H1 (cell line): ENCODE data around the gene KCNA5. TPM values are rescaled to one million over a fixed set of nuclear protein-coding genes. Genes with fewer than 3 reads are reported as not detected.

ENCODE experiments used
- CTCF ChIA-PET: fragments of 300-600 bp; sonication (Branson Sonifier 250); formaldehyde crosslinking; loops from one replicate; lab custom pipeline; 2021; ENCODE audit not compliant: partially characterized antibody; lab: Charles Lee
- POLR2A ChIA-PET: fragments of 300-600 bp; sonication (Branson Sonifier 250); formaldehyde crosslinking; loops from one replicate; lab custom pipeline; 2021; ENCODE audit warnings: inconsistent platforms; ENCODE audit not compliant: partially characterized antibody; lab: Charles Lee
- DNase-seq, 2 experiments: peaks; one replicate each; pipeline versions ENCODE4 v3.0.0 to v3.0.0-alpha.2; 2010 to 2022; ENCODE audit warnings: low spot score in 2 of 2, low read depth in 1 of 2, mixed read lengths in 1 of 2
- FAIRE-seq: peaks from 2 replicates; lab custom pipeline; 2011; peaks lifted over from hg19 to GRCh38; lab: Jason Lieb, UNC
- H2AFZ ChIP-seq: 2 replicates; pipeline ENCODE4 v1.8.1; 2012; ENCODE audit warnings: low read length, inconsistent platforms
- H2AK5ac ChIP-seq: 2 replicates; pipeline ENCODE4 v1.6.1; 2013; ENCODE audit warnings: low read depth, low read length
- H2BK120ac ChIP-seq: replicated peaks from 2 replicates; pipeline ENCODE3; 2013; ENCODE audit warnings: low read depth, low read length, inconsistent platforms
- H2BK12ac ChIP-seq: 2 replicates; pipeline ENCODE4 v1.6.1; 2013; ENCODE audit warnings: low read depth, low read length
- H2BK15ac ChIP-seq: 2 replicates; pipeline ENCODE4 v1.6.1; 2013; ENCODE audit warnings: low read length
- H2BK20ac ChIP-seq: 2 replicates; pipeline ENCODE4 v1.6.1; 2013; ENCODE audit warnings: low read length
- H2BK5ac ChIP-seq: 2 replicates; pipeline ENCODE4 v1.6.1; 2013; ENCODE audit warnings: low read depth, low read length
- H3K14ac ChIP-seq: 2 replicates; pipeline ENCODE4 v1.6.1; 2013; ENCODE audit warnings: inconsistent platforms; ENCODE audit not compliant: insufficient read length
- H3K18ac ChIP-seq: 2 replicates; pipeline ENCODE4 v1.6.1; 2013; ENCODE audit warnings: low read length; ENCODE audit errors: extremely low read depth
- H3K23ac ChIP-seq: 2 replicates; pipeline ENCODE4 v1.6.1; 2013; ENCODE audit warnings: inconsistent platforms; ENCODE audit not compliant: insufficient read length
- H3K23me2 ChIP-seq: 2 replicates; pipeline ENCODE4 v1.6.1; 2013; ENCODE audit warnings: low read depth, low read length
- H3K27ac ChIP-seq: 2 replicates; pipeline ENCODE4 v1.6.1; 2011; ENCODE audit warnings: low read depth, low read length, inconsistent platforms
- H3K27me3 ChIP-seq, 4 experiments: replicated peaks in 1 of 4; 1 replicate in 1 of 4; 2 replicates in 3 of 4; pipeline versions ENCODE4 v1.6.1 to v1.8.1; 2011 to 2013; ENCODE audit warnings: low read length in 3 of 4, mild to moderate bottlenecking in 3 of 4, inconsistent platforms in 2 of 4, mixed read lengths in 2 of 4, moderate library complexity in 1 of 4; ENCODE audit not compliant: control insufficient read depth in 3 of 4, insufficient read depth in 3 of 4; ENCODE audit errors: extremely low read depth in 1 of 4
- H3K36me3 ChIP-seq, 4 experiments: 2 replicates each; pipeline versions ENCODE4 v1.6.1 to v1.8.1; 2011 to 2013; ENCODE audit warnings: mild to moderate bottlenecking in 4 of 4, low read length in 3 of 4, moderate library complexity in 2 of 4, control low read depth in 1 of 4, inconsistent platforms in 1 of 4; ENCODE audit not compliant: insufficient read depth in 4 of 4, control insufficient read depth in 2 of 4
- H3K4ac ChIP-seq: replicated peaks from 2 replicates; pipeline ENCODE3; 2013; ENCODE audit warnings: low read length, low read depth, mixed read lengths, inconsistent platforms; ENCODE audit not compliant: insufficient read length
- H3K4me1 ChIP-seq, 4 experiments: replicated peaks in 1 of 4; 1 replicate in 1 of 4; 2 replicates in 3 of 4; pipeline versions ENCODE4 v1.6.1 to v1.8.1; 2011 to 2013; ENCODE audit warnings: low read length in 3 of 4, inconsistent platforms in 2 of 4, mixed read lengths in 1 of 4; ENCODE audit not compliant: insufficient read depth in 4 of 4, control insufficient read depth in 3 of 4
- H3K4me2 ChIP-seq, 2 experiments: 2 replicates each; pipeline versions ENCODE4 v1.6.1 to v1.8.1; 2011 to 2013; ENCODE audit warnings: low read depth in 2 of 2, low read length in 2 of 2, control low read depth in 1 of 2, inconsistent platforms in 1 of 2, mild to moderate bottlenecking in 1 of 2; ENCODE audit not compliant: insufficient read depth in 1 of 2
- H3K4me3 ChIP-seq, 4 experiments: fragments of 200-600, 300-600 bp in 1 of 4; sonication (generic), shearing (Covaris generic), sonication (Bioruptor Twin) in 1 of 4; 2 replicates each; pipeline versions ENCODE4 v1.5.1 to v1.8.1; 2011 to 2016; ENCODE audit warnings: low read length in 4 of 4, low read depth in 3 of 4, control low read depth in 2 of 4, inconsistent platforms in 2 of 4, mild to moderate bottlenecking in 2 of 4, mixed read lengths in 1 of 4, moderate library complexity in 1 of 4; ENCODE audit not compliant: insufficient read depth in 2 of 4; ENCODE audit errors: extremely low read depth in 1 of 4
- H3K56ac ChIP-seq: replicated peaks from 2 replicates; pipeline ENCODE3; 2013; ENCODE audit warnings: low read depth, mild to moderate bottlenecking, mixed read lengths, low read length, inconsistent platforms; ENCODE audit not compliant: insufficient read length
- H3K79me1 ChIP-seq: 2 replicates; pipeline ENCODE4 v1.6.1; 2013; ENCODE audit warnings: low read depth, low read length, control low read depth
- H3K79me2 ChIP-seq, 2 experiments: 2 replicates each; pipeline versions ENCODE4 v1.6.1 to v1.8.1; 2012 to 2013; ENCODE audit warnings: low read length in 2 of 2, mild to moderate bottlenecking in 2 of 2, inconsistent platforms in 1 of 2; ENCODE audit not compliant: insufficient read depth in 2 of 2, control insufficient read depth in 1 of 2
- H3K9ac ChIP-seq, 4 experiments: replicated peaks in 1 of 4; 1 replicate in 1 of 4; 2 replicates in 3 of 4; pipeline versions ENCODE4 v1.6.1 to v1.8.1; 2011 to 2013; ENCODE audit warnings: low read depth in 3 of 4, low read length in 3 of 4, control low read depth in 2 of 4, mild to moderate bottlenecking in 2 of 4, moderate library complexity in 2 of 4, inconsistent platforms in 1 of 4; ENCODE audit errors: extremely low read depth in 1 of 4
- H3K9me3 ChIP-seq, 2 experiments: 2 replicates each; pipeline versions ENCODE4 v1.6.1 to v1.8.1; 2012 to 2013; ENCODE audit warnings: mild to moderate bottlenecking in 2 of 2, moderate library complexity in 2 of 2, control low read depth in 1 of 2, inconsistent platforms in 1 of 2, low read depth in 1 of 2, low read length in 1 of 2, mixed read lengths in 1 of 2; ENCODE audit not compliant: insufficient read depth in 2 of 2
- H4K20me1 ChIP-seq, 2 experiments: replicated peaks in 1 of 2; 2 replicates each; pipeline versions ENCODE3 to v1.8.1; 2011 to 2013; ENCODE audit warnings: inconsistent platforms in 2 of 2, low read length in 2 of 2, mild to moderate bottlenecking in 1 of 2; ENCODE audit not compliant: insufficient read depth in 2 of 2, control insufficient read depth in 1 of 2
- H4K5ac ChIP-seq: 2 replicates; pipeline ENCODE4 v1.6.1; 2013; ENCODE audit warnings: low read length, low read depth, mixed read lengths, inconsistent platforms; ENCODE audit not compliant: insufficient read length
- H4K8ac ChIP-seq: 2 replicates; pipeline ENCODE4 v1.8.0; 2013; ENCODE audit warnings: mild to moderate bottlenecking, moderate library complexity, low read length, inconsistent platforms; ENCODE audit not compliant: insufficient read depth; ENCODE audit errors: extremely low read depth
- H4K91ac ChIP-seq: replicated peaks from 2 replicates; pipeline ENCODE3; 2013; ENCODE audit warnings: low read length, mixed read lengths, inconsistent platforms; ENCODE audit not compliant: insufficient read length
- E2F6 ChIP-seq: IDR thresholded peaks from 2 replicates; pipeline ENCODE4 v1.6.1; 2012; ENCODE audit warnings: inconsistent platforms
- PHF8 ChIP-seq: fragments of 200-600 bp; sonication (generic); conservative IDR thresholded peaks from 2 replicates; pipeline ENCODE4 v1.7.1; 2012; ENCODE audit warnings: low read depth, mild to moderate bottlenecking, inconsistent platforms, low read length, moderate library complexity
- SP4 ChIP-seq: IDR thresholded peaks from 2 replicates; pipeline ENCODE4 v1.6.1; 2012; ENCODE audit warnings: low read length, inconsistent platforms
- polyA plus RNA-seq, 7 experiments: library from polyadenylated mRNA; depleted of rRNA in 3 of 7; stranded (reverse) in 5 of 7; unstranded in 2 of 7; fragments of >200 nt in 5 of 7; fragments of 200-250 nt in 2 of 7; gene quantifications; 1 replicate in 5 of 7; 2 replicates in 1 of 7; 4 replicates in 1 of 7; pipeline versions ENCODE4 v1.2.1 to v1.2.3, GENCODE V29; 2011 to 2013; ENCODE audit warnings: missing spikeins in 2 of 7, mixed read lengths in 2 of 7
- total RNA-seq: library from RNA; stranded (reverse); fragmentation: NEBNext Ultra II Directional; extraction: Animal tissue kit (Norgen Biotek cat#: 25700); gene quantifications from 2 replicates; pipeline ENCODE4 v1.2.1, GENCODE V29; 2021

Gene KCNA5
- total and polyA plus RNA-seq, 2 of the 8 experiments (the other 6 are each of a cell fraction or from before 2014, with no cell fraction given), result 0.20 to 0.29 TPM

DNA sequence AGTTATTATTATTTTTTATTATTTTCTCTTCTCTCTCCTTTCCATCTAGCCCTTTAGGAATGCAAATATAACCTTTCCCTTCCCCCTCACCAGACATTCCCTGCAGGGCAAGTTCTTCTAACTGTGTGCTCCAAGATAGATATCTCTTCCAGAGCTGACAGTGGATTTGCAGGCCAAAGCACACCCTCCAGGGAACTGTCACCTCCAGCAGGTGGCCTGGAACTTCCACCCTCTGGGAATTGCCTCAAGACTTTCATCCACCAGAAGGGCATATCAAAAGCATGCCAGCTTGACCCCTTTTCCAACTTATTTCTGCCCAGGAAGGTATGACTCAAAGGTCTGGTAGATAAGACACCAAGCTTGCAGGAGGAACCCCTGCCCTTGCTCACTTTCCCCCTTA is 13.6 kb upstream of the KCNA5 start:
- peaks cover 0 to 4% (median 0%) of the 10 kb centered on the region in 4 experiments; a peak in 2 of 7 replicates for H3K4me1 ChIP-seq
- peaks cover 0 to 1% (median 0%) of the 10 kb centered on the region in 4 experiments; a peak in 1 of 7 replicates for H3K27me3 ChIP-seq
- FAIRE-seq, result no peak
- no peaks in the 10 kb centered on the region for H4K20me1 ChIP-seq
- no peak overlapping the region for H4K8ac ChIP-seq
- H4K91ac ChIP-seq, result no peak overlapping the region
- H3K4ac ChIP-seq, result no peak overlapping the region
- H3K23ac ChIP-seq, result no peak overlapping the region
- H2AK5ac ChIP-seq, result no peak overlapping the region
- H2BK5ac ChIP-seq, result no peak overlapping the region
- DNase-seq, result no peak
- POLR2A ChIA-PET, result no interaction called here
- no peak overlapping the region for H2BK120ac ChIP-seq
- H2BK15ac ChIP-seq, result no peak overlapping the region
- H3K14ac ChIP-seq, result no peak overlapping the region
- no peak overlapping the region for H2BK12ac ChIP-seq
- no peaks in the 10 kb centered on the region for H3K23me2 ChIP-seq
- no peak overlapping the region for H3K9ac ChIP-seq
- no peaks in the 10 kb centered on the region for H3K79me1 ChIP-seq
- H2AFZ ChIP-seq, result no peak overlapping the region
- no peak overlapping the region for H2BK20ac ChIP-seq
- no peak overlapping the region for H3K18ac ChIP-seq
- H3K36me3 ChIP-seq, result no peaks in the 10 kb centered on the region
- no peak overlapping the region for H3K4me3 ChIP-seq
- TF ChIP-seq SP4 (no peak), E2F6 (no peak), PHF8 (no peak)
- TF ChIP-seq, all 59 proteins: peak for 0
- no peaks in the 10 kb centered on the region for H3K79me2 ChIP-seq
- H3K4me2 ChIP-seq, result no peak overlapping the region
- CTCF ChIA-PET, result interaction anchor here (0.9 to 2.0 kb wide), 5 partner anchors 8 to 173 kb away, joined by 3 to 10 read pairs (median 3); no protein-coding TSS in a partner anchor
- no peak overlapping the region for H3K27ac ChIP-seq
- no peak overlapping the region for H4K5ac ChIP-seq
- peaks cover 0 to 3% of the 10 kb centered on the region in 2 experiments; a peak in 1 of 4 replicates for H3K9me3 ChIP-seq
- H3K56ac ChIP-seq, result no peak overlapping the region
